ENCODE data around the gene PACRG. TPM values are rescaled to one million over a fixed set of nuclear protein-coding genes. Genes with fewer than 3 reads are reported as not detected.

PACRG gene
- total RNA-seq, 4 donors from 2014 or later, result 0.29 to 1.6 (median 0.61) TPM

DNA sequence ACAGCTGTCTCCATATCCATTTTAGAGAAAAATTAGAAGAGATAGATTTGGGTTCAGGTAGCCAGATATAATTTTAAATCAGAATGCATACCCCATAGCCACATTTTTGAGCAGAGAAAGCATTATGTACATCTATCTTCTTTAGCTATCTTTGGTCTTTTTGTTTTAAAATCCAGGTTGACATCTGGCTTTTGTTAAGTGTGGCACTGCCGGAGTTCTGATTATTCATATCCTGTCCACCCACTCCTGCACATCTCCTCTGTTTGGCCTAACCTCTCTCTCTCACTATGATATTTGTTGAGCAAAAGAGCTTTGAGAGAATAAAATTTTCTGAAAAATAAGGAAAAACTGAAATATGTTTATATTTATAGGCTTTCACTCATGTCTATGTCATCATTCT, 189.7 kb downstream of the PACRG start:
- no peak for TF ChIP-seq POLR2A (IDR thresholded peaks at IDR 0.05)
- TF ChIP-seq, protein P1, sequence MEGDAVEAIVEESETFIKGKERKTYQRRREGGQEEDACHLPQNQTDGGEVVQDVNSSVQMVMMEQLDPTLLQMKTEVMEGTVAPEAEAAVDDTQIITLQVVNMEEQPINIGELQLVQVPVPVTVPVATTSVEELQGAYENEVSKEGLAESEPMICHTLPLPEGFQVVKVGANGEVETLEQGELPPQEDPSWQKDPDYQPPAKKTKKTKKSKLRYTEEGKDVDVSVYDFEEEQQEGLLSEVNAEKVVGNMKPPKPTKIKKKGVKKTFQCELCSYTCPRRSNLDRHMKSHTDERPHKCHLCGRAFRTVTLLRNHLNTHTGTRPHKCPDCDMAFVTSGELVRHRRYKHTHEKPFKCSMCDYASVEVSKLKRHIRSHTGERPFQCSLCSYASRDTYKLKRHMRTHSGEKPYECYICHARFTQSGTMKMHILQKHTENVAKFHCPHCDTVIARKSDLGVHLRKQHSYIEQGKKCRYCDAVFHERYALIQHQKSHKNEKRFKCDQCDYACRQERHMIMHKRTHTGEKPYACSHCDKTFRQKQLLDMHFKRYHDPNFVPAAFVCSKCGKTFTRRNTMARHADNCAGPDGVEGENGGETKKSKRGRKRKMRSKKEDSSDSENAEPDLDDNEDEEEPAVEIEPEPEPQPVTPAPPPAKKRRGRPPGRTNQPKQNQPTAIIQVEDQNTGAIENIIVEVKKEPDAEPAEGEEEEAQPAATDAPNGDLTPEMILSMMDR (IDR thresholded peaks at IDR 0.05 in 4 of 5, conservative IDR thresholded peaks at IDR 0.05 in 1 of 5), result no peak
- in situ Hi-C loops (cut with MboI; ENCODE audit: low sequenced_read_pairs in 4 of 4), result no loop called here
- no peaks in the 10 kb centered on the region for H3K36me3 ChIP-seq
- no peaks in the 10 kb centered on the region for H3K4me1 ChIP-seq
- no peak overlapping the region for H3K4me3 ChIP-seq
- DNase-seq (no peak), ATAC-seq (no peak)
- H3K27ac ChIP-seq, result no peak overlapping the region
- H3K27me3 ChIP-seq, result no peaks in the 10 kb centered on the region
- intact Hi-C loops (cut with DNase I; ENCODE audit: low total_unique reads), result no loop called here
- H3K9me3 ChIP-seq, result no peaks in the 10 kb centered on the region

DNA sequence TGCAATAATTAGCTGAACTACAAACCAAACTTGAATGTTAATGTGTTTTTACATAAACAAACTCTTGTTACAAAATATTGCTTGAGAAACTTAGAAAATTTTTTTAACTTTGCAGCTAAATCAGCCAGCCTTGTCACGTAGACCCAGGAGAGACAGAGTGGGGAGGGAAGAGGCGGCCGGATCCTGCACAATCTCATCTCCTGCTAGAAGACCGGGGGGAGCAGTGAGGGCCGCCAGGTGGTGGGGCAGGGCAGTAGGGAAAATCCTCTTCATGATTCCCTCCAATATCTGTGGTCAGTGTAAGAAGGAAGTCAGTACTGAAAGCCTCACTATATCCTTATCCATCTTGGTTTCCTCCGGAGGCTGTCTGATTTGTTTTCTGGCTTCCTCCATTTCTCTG, 193.3 kb downstream of the PACRG start:
- Histone ChIP-seq H3K27me3 (no peaks in the 10 kb centered on the region), H3K4me1 (no peaks in the 10 kb centered on the region), H3K4me3 (no peak overlapping the region), H3K27ac (no peak overlapping the region), H3K36me3 (no peaks in the 10 kb centered on the region), H3K9me3 (peaks cover 0 to 5% (median 0%) of the 10 kb centered on the region in 3 donors)
- in situ Hi-C loops (cut with MboI; ENCODE audit: low sequenced_read_pairs in 4 of 4) (no loop called here), intact Hi-C loops (cut with DNase I; ENCODE audit: low total_unique reads) (no loop called here)
- DNase-seq (no peak), ATAC-seq (no peak)
- TF ChIP-seq, protein P1 (IDR thresholded peaks at IDR 0.05 in 4 of 5, conservative IDR thresholded peaks at IDR 0.05 in 1 of 5), result no peak
- no peak for TF ChIP-seq POLR2A (IDR thresholded peaks at IDR 0.05)

DNA sequence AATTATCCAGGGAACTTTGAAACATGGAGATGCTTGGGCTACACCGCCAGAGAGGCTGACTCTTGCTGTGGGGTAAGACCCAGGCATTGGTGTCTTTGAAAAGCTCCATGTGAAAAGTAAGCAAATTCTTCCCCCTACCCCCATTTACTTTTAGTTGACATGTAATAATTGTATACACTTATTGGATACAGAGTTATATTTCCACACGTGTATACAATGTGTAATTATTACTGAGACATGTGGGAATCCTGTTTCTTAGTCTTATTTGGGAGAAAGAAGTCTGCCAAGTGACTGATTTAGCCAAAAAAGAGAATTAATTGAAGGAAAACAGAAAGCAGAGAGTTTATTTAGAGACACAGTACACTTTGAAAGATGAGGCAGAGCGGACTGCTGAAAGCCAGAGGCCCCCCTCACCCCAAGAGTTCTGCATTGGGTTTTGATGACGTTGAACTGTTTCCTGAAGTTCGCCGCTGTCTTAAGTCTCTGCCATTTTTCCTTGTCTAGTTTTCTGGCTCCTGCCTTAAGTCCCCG, 193.8 kb downstream of the PACRG start:
- intact Hi-C loops (cut with DNase I; ENCODE audit: low total_unique reads) (no loop called here), in situ Hi-C loops (cut with MboI; ENCODE audit: low sequenced_read_pairs in 4 of 4) (no loop called here)
- Histone ChIP-seq H3K4me1 (no peaks in the 10 kb centered on the region), H3K36me3 (no peaks in the 10 kb centered on the region), H3K27me3 (no peaks in the 10 kb centered on the region), H3K9me3 (peaks cover 0 to 5% (median 0%) of the 10 kb centered on the region in 3 donors), H3K4me3 (no peak overlapping the region), H3K27ac (no peak overlapping the region)
- TF ChIP-seq, protein P1 (IDR thresholded peaks at IDR 0.05 in 4 of 5, conservative IDR thresholded peaks at IDR 0.05 in 1 of 5), result no peak
- TF ChIP-seq POLR2A (IDR thresholded peaks at IDR 0.05), result no peak
- no peak for ATAC-seq
- DNase-seq, result no peak

DNA sequence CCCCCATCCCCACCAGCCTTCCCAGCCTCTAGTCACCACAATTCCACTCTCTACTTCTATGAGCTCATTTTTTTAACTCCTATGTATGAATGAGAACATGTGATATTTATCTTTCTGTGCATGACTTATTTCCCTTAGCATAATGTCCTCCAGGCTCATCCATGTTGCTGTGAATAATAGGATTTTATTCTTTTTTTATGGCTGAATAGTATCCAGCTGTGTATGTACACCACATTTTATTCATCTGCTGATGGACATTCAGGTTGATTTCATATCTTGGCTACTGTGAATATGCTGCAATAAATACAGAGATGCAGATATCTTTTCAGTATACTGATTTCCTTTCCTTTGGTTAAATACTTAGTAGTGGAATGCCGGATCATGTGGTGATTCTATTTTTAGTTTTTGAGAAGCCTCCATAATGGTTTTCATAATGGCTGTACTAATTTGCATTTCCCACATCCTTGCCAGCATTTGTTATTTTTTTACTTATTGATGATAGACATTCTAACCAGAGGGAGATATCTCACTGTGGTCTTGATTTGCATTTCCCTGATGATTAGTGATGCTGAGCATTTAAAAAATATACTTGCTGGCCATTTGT, 194.9 kb downstream of the PACRG start:
- Histone ChIP-seq H3K27ac (no peak overlapping the region), H3K4me3 (no peak overlapping the region), H3K27me3 (no peaks in the 10 kb centered on the region), H3K4me1 (no peaks in the 10 kb centered on the region), H3K36me3 (no peaks in the 10 kb centered on the region), H3K9me3 (peaks cover 0 to 5% (median 0%) of the 10 kb centered on the region in 3 donors)
- no peak for TF ChIP-seq POLR2A (IDR thresholded peaks at IDR 0.05)
- TF ChIP-seq, protein P1 (IDR thresholded peaks at IDR 0.05 in 4 of 5, conservative IDR thresholded peaks at IDR 0.05 in 1 of 5), result no peak
- intact Hi-C loops (cut with DNase I; ENCODE audit: low total_unique reads), result no loop called here
- DNase-seq, result no peak
- no peak for ATAC-seq
- in situ Hi-C loops (cut with MboI; ENCODE audit: low sequenced_read_pairs in 4 of 4), result no loop called here

Measured in gastrocnemius medialis (tissue), 4 donors.